Heart left ventricle (tissue), 13 donors: ENCODE measurements around the gene TTN.

Experiments
- CTCF ChIP-seq, 12 donors: fragments of 200-600 bp; sonication (generic) in 4 of 12; IDR thresholded peaks; one replicate each; pipeline versions ENCODE4 v1.5.0 to v1.8.0; 2018 to 2022; ENCODE audit warnings: antibody characterized with exemption in 12 of 12, mild to moderate bottlenecking in 5 of 12
- POLR2A ChIP-seq, 2 donors: fragments of 450-650 bp; IDR thresholded peaks; one replicate each; pipeline ENCODE4 v1.6.1; 2017; ENCODE audit warnings: antibody characterized with exemption in 2 of 2, mild to moderate bottlenecking in 2 of 2, moderate library complexity in 2 of 2
- donor health status: ischemic (EF 13 %, LVEDD 7.1; RV severe dilation, severe dysfunction).
- donor health status: DM: no; HTN: yes; CAD: no.
- donor health status: DM: no; HTN: no; CAD: no.
- donor health status: ischemic (EF 25% LVEDD 6.9; RV normal size, moderate dysfunction).
- donor health status: ischemic (EF 25% LVEDD 5.7; RV mildly dilated, moderate dysfunction).
- donor health status: ischemic (EF 35%, LVEDD 5.7; RV mildly dilated, moderate dysfunction).
- donor health status: nonischemic (EF 11% LVEDD 7.7; RV severe dilation, severe dysfunction).
- donor health status: DM: yes; HTN: yes; CAD: no.
- donor health status: PGD.
- donor health status: ischemic (EF 29% LVEDD 5.4; RV normal size, mild dysfunction).
- donor health status: nonischemic (EF 23%, LVEDD 6.1; RV moderate dilation, normal function).

DNA sequence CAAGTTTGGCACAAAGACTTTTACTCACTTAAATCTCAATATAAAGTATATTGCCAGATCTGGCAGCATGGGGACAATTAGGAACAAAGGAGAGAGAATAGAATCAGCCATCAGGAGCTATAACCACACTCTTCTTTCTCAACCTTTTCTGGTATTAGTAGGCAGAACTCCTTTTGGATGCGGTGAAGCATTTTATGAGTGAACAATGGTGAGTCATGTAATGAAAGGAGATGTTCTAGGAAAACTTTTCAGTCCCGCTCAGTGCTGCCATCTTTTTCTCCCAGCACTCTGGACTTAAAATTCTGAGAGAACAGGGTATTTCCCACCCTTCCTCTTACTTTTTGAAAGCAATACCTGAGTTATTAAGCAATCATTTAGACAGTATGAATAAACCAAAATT, 294.7 kb downstream of the TTN start:
- TF ChIP-seq CTCF (IDR thresholded peaks at IDR 0.05) (no peak), POLR2A (IDR thresholded peaks at IDR 0.05) (no peak)
